Sigmoid colon (tissue), 3 donors: ENCODE measurements around the gene MRM3.

Experiments
- POLR2A ChIP-seq, 2 donors: fragments of 450-650 bp; IDR thresholded peaks; one replicate each; pipeline ENCODE4 v1.6.1; 2016; ENCODE audit warnings: antibody characterized with exemption in 2 of 2, mild to moderate bottlenecking in 2 of 2, moderate library complexity in 2 of 2
- TF ChIP-seq, protein P1 (sequence below), 4 experiments: fragments of 450-650 bp in 3 of 4; fragments of 200-600 bp in 1 of 4; IDR thresholded peaks; one replicate each; pipeline ENCODE4 v1.5.1; 2016 to 2019; ENCODE audit warnings: antibody characterized with exemption in 4 of 4, mild to moderate bottlenecking in 3 of 4, moderate library complexity in 2 of 4

DNA sequence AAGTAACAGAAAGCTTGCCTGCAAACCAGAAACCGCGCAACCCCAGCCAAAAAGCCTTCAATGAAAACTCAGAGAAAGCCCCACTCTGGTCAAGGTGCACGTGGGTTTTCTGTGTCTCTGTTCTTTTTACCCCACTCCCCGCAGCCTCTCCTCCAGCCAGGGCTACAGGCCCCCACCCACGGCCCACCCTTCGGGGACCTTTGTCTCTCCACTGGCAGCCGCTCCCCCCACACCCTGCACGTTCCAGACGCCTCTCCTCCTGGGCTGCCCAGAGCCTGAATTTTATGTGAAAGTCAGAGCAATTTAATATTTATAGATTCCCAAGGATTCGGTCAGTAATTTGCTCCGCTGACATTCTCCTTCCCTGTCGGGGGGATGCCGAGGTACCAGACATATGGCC lies 24.2 kb downstream of the MRM3 start:
- TF ChIP-seq, protein P1, sequence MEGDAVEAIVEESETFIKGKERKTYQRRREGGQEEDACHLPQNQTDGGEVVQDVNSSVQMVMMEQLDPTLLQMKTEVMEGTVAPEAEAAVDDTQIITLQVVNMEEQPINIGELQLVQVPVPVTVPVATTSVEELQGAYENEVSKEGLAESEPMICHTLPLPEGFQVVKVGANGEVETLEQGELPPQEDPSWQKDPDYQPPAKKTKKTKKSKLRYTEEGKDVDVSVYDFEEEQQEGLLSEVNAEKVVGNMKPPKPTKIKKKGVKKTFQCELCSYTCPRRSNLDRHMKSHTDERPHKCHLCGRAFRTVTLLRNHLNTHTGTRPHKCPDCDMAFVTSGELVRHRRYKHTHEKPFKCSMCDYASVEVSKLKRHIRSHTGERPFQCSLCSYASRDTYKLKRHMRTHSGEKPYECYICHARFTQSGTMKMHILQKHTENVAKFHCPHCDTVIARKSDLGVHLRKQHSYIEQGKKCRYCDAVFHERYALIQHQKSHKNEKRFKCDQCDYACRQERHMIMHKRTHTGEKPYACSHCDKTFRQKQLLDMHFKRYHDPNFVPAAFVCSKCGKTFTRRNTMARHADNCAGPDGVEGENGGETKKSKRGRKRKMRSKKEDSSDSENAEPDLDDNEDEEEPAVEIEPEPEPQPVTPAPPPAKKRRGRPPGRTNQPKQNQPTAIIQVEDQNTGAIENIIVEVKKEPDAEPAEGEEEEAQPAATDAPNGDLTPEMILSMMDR (IDR thresholded peaks at IDR 0.05) = no peak
- TF ChIP-seq POLR2A (IDR thresholded peaks at IDR 0.05) = no peak
